Smooth muscle cell of the brain vasculature (primary cell): ENCODE measurements around the gene DYNC1I1.
A peak's percentile ranks its signal among the peaks of the same experiment; 100 is the strongest.

Experiments used
- DNase-seq: peaks from one replicate; pipeline ENCODE4 v3.0.0-alpha.2; 2012; ENCODE audit warnings: low read depth, low spot score

Gene DYNC1I1

GRCh38 chr7:95859429-95859828 is 87.1 kb downstream of the DYNC1I1 start:
- no peak for DNase-seq

- DNase-seq: no peak
Observed at GRCh38 chr7:95861041-95861440, 88.7 kb downstream of the DYNC1I1 start.

GRCh38 chr7:95863623-95864022 is 91.3 kb downstream of the DYNC1I1 start:
- no peak for DNase-seq

GRCh38 chr7:95865716-95866371 is 93.5 kb downstream of the DYNC1I1 start:
- no peak for DNase-seq

- no peak for DNase-seq
Observed at GRCh38 chr7:95867309-95867708, 95.0 kb downstream of the DYNC1I1 start.

GRCh38 chr7:95871075-95871848 is 98.9 kb downstream of the DYNC1I1 start:
- peak; percentile 37 for DNase-seq

- no peak for DNase-seq
Observed at GRCh38 chr7:95871896-95872295, 99.5 kb downstream of the DYNC1I1 start.

GRCh38 chr7:95874129-95874528 is 101.8 kb downstream of the DYNC1I1 start:
- no peak for DNase-seq

GRCh38 chr7:95874541-95875265 is 102.3 kb downstream of the DYNC1I1 start:
- no peak for DNase-seq

- no peak for DNase-seq
Observed at GRCh38 chr7:95875519-95875918, 103.2 kb downstream of the DYNC1I1 start.

GRCh38 chr7:95878677-95879076 is 106.3 kb downstream of the DYNC1I1 start:
- no peak for DNase-seq

GRCh38 chr7:95881597-95881996 is 109.2 kb downstream of the DYNC1I1 start:
- no peak for DNase-seq

GRCh38 chr7:95883217-95883616 is 110.9 kb downstream of the DYNC1I1 start:
- DNase-seq: no peak

- no peak for DNase-seq
Observed at GRCh38 chr7:95886501-95887090, 114.2 kb downstream of the DYNC1I1 start.

- no peak for DNase-seq
Observed at GRCh38 chr7:95893484-95893883, 121.1 kb downstream of the DYNC1I1 start.

GRCh38 chr7:95897557-95898251 is 125.3 kb downstream of the DYNC1I1 start:
- DNase-seq: no peak

- DNase-seq: no peak
Observed at GRCh38 chr7:95899919-95900513, 127.7 kb downstream of the DYNC1I1 start.

GRCh38 chr7:95901006-95901405 is 128.7 kb downstream of the DYNC1I1 start:
- no peak for DNase-seq

GRCh38 chr7:95904099-95904498 is 131.7 kb downstream of the DYNC1I1 start:
- DNase-seq: no peak

GRCh38 chr7:95905167-95905566 is 132.8 kb downstream of the DYNC1I1 start:
- no peak for DNase-seq

GRCh38 chr7:95906851-95907250 is 134.5 kb downstream of the DYNC1I1 start:
- no peak for DNase-seq
